Measurements from ENCODE around the gene AP2B1.
A peak's percentile ranks its signal among the peaks of the same experiment; 100 is the strongest.

AP2B1 gene

GRCh38 chr17:35575759-35576158 is 11.4 kb upstream of the AP2B1 start:
- H3K4me3 ChIP-seq (ENCODE audit: low read depth, low read length), result no peak overlapping the region
- TF ChIP-seq CTCF (IDR thresholded peaks at IDR 0.05; ENCODE audit: low read depth, low read length), result no peak

DNA sequence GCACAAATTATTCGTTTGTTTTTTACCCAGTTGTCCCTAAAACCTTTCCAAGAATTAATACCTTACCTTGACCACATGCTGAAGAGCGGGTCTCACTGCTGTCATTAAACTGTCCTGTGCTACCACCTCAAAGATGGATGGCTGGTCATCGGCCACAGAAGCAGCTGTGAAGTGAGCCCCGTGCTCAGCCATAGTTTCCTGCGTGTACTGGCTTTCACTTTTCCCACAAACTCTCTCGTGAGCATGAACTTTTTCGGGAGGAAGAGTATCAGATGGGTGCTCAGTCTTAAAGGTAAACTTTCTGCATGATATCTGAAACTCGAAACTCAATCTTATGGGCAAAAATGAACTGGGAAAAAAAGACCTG is 9.3 kb upstream of the AP2B1 start:
- H3K4me3 ChIP-seq (ENCODE audit: low read depth, low read length), result peak overlapping the region; percentile 89

DNA sequence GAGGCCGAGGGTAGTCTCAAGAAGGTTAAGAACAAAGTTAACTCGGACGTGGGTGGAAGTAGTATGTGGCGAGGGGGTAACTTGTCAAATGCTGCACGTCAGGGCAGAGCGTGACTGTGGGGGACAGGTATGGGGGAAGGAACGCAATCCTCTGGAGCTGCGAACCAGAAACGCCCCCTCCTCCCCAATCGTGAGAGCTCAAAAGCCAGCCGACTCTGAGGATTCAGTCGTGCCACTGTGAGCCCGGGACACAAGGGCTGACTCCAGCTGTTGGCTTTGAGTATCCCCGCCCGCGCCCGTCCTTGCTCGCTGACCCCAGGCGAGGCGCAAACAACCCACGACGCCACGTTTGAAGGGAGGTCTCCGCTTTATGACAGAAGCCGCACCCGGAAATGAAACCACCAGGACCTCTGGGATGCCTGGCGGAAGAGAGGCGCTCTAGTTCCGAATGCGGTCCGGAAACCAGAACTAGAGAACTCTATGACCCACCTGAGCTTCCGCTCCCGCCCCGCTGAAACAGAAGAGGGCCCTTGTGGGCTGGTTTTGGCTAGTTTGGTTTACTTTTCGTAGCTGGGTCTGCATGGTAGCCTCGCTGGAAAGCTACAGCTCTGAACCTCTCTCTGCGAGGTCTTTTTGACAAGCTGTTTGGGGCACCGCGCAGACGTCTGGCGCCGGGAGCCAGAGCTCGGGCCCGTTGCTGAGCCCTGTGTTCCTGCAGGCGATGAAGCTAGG is 8.8 kb upstream of the AP2B1 start, which contains the start of gene PEX12:
Gene PEX12, minus strand, starts transcription at position 375 of the 732 bp plus-strand sequence. CDS start 550 bp downstream, outside the sequence.
- no peak for TF ChIP-seq CTCF (IDR thresholded peaks at IDR 0.05; ENCODE audit: low read depth, low read length)
- H3K4me3 ChIP-seq (ENCODE audit: low read depth, low read length), result peak within 1 kb of the TSS; percentile 89

More for the DNA sequence above, 9.3 kb upstream of the AP2B1 start:
- TF ChIP-seq CTCF (IDR thresholded peaks at IDR 0.05; ENCODE audit: low read depth, low read length), result no peak

DNA sequence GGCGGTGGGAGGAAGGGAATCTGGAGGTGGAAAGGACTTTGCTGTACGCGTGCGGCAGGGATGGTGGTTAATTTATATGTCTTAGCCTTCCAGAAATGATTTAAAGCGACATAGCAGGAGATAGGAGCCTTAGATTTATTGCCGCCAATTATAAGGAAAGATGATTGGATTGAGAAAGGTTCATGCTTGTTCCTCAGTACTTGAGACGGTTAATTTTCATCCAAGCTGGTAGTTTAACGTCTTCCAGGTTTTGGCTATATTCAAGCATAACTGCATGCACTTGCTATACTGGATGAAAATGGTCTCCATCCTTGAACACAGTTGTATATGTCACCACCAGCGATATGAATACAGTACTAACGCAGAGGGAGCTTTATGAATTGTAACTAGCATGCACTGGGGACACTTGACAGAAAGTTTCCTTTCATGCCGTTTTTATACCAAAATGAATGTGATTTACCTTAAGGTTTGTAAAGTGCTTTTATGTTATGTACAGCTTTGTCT is 8.1 kb upstream of the AP2B1 start:
- no peak for TF ChIP-seq CTCF (IDR thresholded peaks at IDR 0.05; ENCODE audit: low read depth, low read length)
- peak overlapping the region; percentile 89 for H3K4me3 ChIP-seq (ENCODE audit: low read depth, low read length)

DNA sequence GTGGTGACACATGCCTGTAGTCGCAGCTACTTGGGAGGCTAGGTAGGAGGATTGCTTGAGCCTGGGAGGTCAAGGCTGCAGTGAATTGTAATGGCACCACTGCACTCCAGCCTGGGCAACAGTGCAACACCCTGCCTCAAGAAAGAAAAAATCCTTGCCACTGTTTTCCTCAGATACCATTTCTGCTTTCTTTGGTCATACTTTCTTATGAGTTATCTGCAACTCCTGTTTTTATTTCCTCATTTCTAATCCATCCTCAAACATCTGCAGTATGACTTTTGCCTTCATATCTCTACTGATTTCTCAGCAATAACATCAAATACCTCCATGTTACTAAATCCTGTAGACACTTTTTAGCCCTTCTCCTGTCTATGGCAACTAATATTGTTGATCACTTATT is 3.1 kb upstream of the AP2B1 start:
- no peak overlapping the region for H3K4me3 ChIP-seq (ENCODE audit: low read depth, low read length)
- TF ChIP-seq CTCF (IDR thresholded peaks at IDR 0.05; ENCODE audit: low read depth, low read length), result no peak

DNA sequence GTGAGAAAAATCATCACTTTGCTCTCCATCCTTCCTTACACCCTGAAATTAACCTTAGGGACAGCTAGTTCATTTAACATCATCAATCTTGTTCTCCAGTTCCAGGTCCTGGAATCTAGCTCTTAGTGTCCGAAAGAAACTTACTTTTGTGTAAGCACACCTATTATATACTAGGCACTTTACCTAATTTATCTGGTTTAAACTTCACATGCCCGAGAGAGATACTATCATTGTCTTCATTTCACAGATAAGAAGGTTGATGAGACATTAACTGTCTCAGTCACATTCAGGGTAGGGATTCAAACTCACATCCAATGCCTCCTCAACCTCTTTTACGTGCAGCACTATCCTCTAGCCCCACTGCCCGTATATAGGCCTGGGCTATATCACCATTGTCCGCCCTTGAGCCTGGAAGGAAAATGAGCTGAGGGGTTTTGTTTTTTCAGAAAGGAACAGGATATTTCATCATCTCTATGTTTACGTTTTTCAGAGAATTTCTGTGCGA is 501 bp upstream of the AP2B1 start:
- TF ChIP-seq CTCF (IDR thresholded peaks at IDR 0.05; ENCODE audit: low read depth, low read length), result no peak
- H3K4me3 ChIP-seq (ENCODE audit: low read depth, low read length), result peak overlapping the region; percentile 76

- H3K4me3 ChIP-seq (ENCODE audit: low read depth, low read length), result peak overlapping the region; percentile 76
- TF ChIP-seq CTCF (IDR thresholded peaks at IDR 0.05; ENCODE audit: low read depth, low read length), result no peak
Observed at GRCh38 chr17:35588196-35588920, 1.2 kb downstream of the AP2B1 start.

Data from WI38 (cell line).